K562 (cell line): ENCODE results near the gene SHANK3. TPM values are rescaled to one million over a fixed set of nuclear protein-coding genes. Genes with fewer than 3 reads are reported as not detected.

Experiments
- ATAC-seq: fragments of 200-7000 bp; cut with Tn5 transposase; 3 replicates; pipeline ENCODE4 v1.9.1; 2020; ENCODE audit warnings: moderate library complexity
- BruUV-seq: library from RNA; stranded (reverse); fragments of 400-500 nt; replicated peaks from 2 replicates; lab custom pipeline; 2021; lab: Mats Ljungman, UMichigan
- CTCF ChIA-PET: fragments of 300-600 bp; formaldehyde crosslinking; extraction: SDS; loops from one replicate; lab custom pipeline; 2021; ENCODE audit warnings: low intra/inter-chr PET ratio; lab: Yijun Ruan, JAX
- POLR2A ChIA-PET: fragments of 300-600, 350-650 bp; sonication (Branson Sonifier 250); formaldehyde crosslinking; extraction: SDS; loops from one replicate; lab custom pipeline; 2021; ENCODE audit warnings: antibody characterized with exemption, inconsistent platforms; lab: Yijun Ruan, JAX
- DNase-seq, 4 experiments: peaks; one replicate each; pipeline versions ENCODE4 v3.0.0 to v3.0.0-alpha.2; 2011 to 2018; ENCODE audit warnings: low spot score in 3 of 4, mixed read lengths in 3 of 4; ENCODE audit errors: extremely low read depth in 1 of 4
- FAIRE-seq: peaks from 2 replicates; lab custom pipeline; 2011; peaks lifted over from hg19 to GRCh38; lab: Jason Lieb, UNC
- H2AFZ ChIP-seq: 2 replicates; pipeline ENCODE4 v1.6.0; 2011; ENCODE audit warnings: low read depth, low read length, control low read depth, inconsistent platforms
- H3K27ac ChIP-seq: fragments of 200-600 bp; 3 replicates; pipeline ENCODE4 v1.8.0; 2011; ENCODE audit warnings: low read depth, mild to moderate bottlenecking, control low read depth, inconsistent platforms, low read length, moderate library complexity, mixed read lengths; ENCODE audit errors: extremely low read depth
- H3K27me3 ChIP-seq, 2 experiments: fragments of 300-600 bp in 1 of 2; 2 replicates in 1 of 2; 3 replicates in 1 of 2; pipeline versions ENCODE4 v1.6.0 to v1.8.0; 2011; ENCODE audit warnings: inconsistent platforms in 2 of 2, low read length in 2 of 2, mild to moderate bottlenecking in 1 of 2, mixed read lengths in 1 of 2, moderate library complexity in 1 of 2; ENCODE audit not compliant: control insufficient read depth in 2 of 2, insufficient read depth in 2 of 2
- H3K36me3 ChIP-seq: fragments of 300-600 bp; 3 replicates; pipeline ENCODE4 v1.8.0; 2011; ENCODE audit warnings: mild to moderate bottlenecking, low read length, inconsistent platforms; ENCODE audit not compliant: control insufficient read depth, insufficient read depth
- H3K4me1 ChIP-seq, 2 experiments: fragments of 200-600 bp in 1 of 2; replicated peaks in 1 of 2; 2 replicates in 1 of 2; 3 replicates in 1 of 2; pipeline versions ENCODE4 v1.5.1 to v1.8.0; 2011; ENCODE audit warnings: inconsistent platforms in 2 of 2, low read length in 2 of 2, mild to moderate bottlenecking in 1 of 2, mixed read lengths in 1 of 2, moderate library complexity in 1 of 2; ENCODE audit not compliant: control insufficient read depth in 2 of 2, insufficient read depth in 2 of 2
- H3K4me2 ChIP-seq: 2 replicates; pipeline ENCODE4 v1.6.1; 2011; ENCODE audit warnings: low read length, control low read depth, inconsistent platforms, mixed read lengths; ENCODE audit not compliant: insufficient read depth
- H3K4me3 ChIP-seq: fragments of 200-600 bp; sonication (generic), shearing (Covaris generic); 2 replicates; pipeline ENCODE4 v1.5.1; 2016; ENCODE audit warnings: control low read depth, inconsistent platforms
- H3K79me2 ChIP-seq: fragments of 200-600 bp; 3 replicates; pipeline ENCODE4 v1.8.0; 2011; ENCODE audit warnings: low read length, inconsistent platforms; ENCODE audit not compliant: control insufficient read depth, insufficient read depth
- H3K9ac ChIP-seq, 2 experiments: 2 replicates each; pipeline versions ENCODE4 v1.6.0 to v1.6.1; 2011; ENCODE audit warnings: low read depth in 2 of 2, low read length in 2 of 2, control low read depth in 1 of 2, inconsistent platforms in 1 of 2, mild to moderate bottlenecking in 1 of 2, mixed read lengths in 1 of 2; ENCODE audit not compliant: insufficient read depth in 1 of 2
- H3K9me1 ChIP-seq: one replicate; pipeline ENCODE4 v1.6.0; 2011; ENCODE audit warnings: inconsistent platforms, mild to moderate bottlenecking, low read length, moderate library complexity; ENCODE audit not compliant: control insufficient read depth, insufficient read depth
- H3K9me3 ChIP-seq: replicated peaks from 2 replicates; pipeline ENCODE4 v1.5.1; 2011; ENCODE audit warnings: low read depth, low read length, inconsistent platforms; ENCODE audit not compliant: control insufficient read depth, insufficient read depth
- H4K20me1 ChIP-seq: replicated peaks from 2 replicates; pipeline ENCODE4 v1.6.1; 2011; ENCODE audit warnings: low read length, inconsistent platforms, mixed read lengths; ENCODE audit not compliant: control insufficient read depth, insufficient read depth
- GABPB1 ChIP-seq: sonication (generic); formaldehyde crosslinking; IDR thresholded peaks from 2 replicates; pipeline ENCODE4 v1.8.0; 2022; ENCODE audit warnings: mild to moderate bottlenecking, missing genetic modification reagents
- ILF3 ChIP-seq: fragments of 450-650 bp; IDR thresholded peaks from 2 replicates; pipeline ENCODE4 v1.6.1; 2018; ENCODE audit warnings: antibody characterized with exemption, mild to moderate bottlenecking, moderate library complexity, borderline replicate concordance
- MAFF ChIP-seq: IDR thresholded peaks from 2 replicates; pipeline ENCODE4 v1.6.1; 2012; ENCODE audit warnings: low read length, improper control_type of control experiment
- PPARD ChIP-seq: fragments of 250-450 bp; sonication (Bioruptor Pico); IDR thresholded peaks from 2 replicates; pipeline ENCODE4 v1.8.0; 2022; ENCODE audit warnings: inconsistent platforms, mild to moderate bottlenecking, moderate library complexity
- SAFB2 ChIP-seq: fragments of 200-400 bp; formaldehyde crosslinking; IDR thresholded peaks from 2 replicates; pipeline ENCODE4 v1.6.1; 2018; ENCODE audit warnings: borderline replicate concordance, low read length, low read depth, moderate library complexity; ENCODE audit not compliant: severe bottlenecking
- SREBF1 ChIP-seq: fragments of 150-350 bp; IDR thresholded peaks from 2 replicates; pipeline ENCODE4 v1.6.1; 2014; ENCODE audit warnings: antibody characterized with exemption, low read depth, low read length, borderline replicate concordance
- TAF15 ChIP-seq: fragments of 200-400 bp; formaldehyde crosslinking; IDR thresholded peaks from 2 replicates; pipeline ENCODE4 v1.6.1; 2017; ENCODE audit warnings: mild to moderate bottlenecking, low read depth, low read length, moderate library complexity
- TFAM ChIP-seq: fragments of 250-450 bp; sonication (Bioruptor Pico); conservative IDR thresholded peaks from 2 replicates; pipeline ENCODE4 v1.5.0; 2021; ENCODE audit warnings: mild to moderate bottlenecking, moderate library complexity
- ZNF41 ChIP-seq: fragments of 250-450 bp; sonication (Bioruptor Pico); conservative IDR thresholded peaks from 2 replicates; pipeline ENCODE4 v1.4.0; 2020; ENCODE audit warnings: mild to moderate bottlenecking
- WGBS: fragments of 100-300 bp; shearing (Covaris generic); methylation state at CpG from one replicate; pipeline ENCODE4 v1.1.6; 2016; ENCODE audit warnings: low coverage, mixed read lengths; ENCODE audit not compliant: insufficient coverage; ENCODE audit errors: missing lambda C conversion rate; 5-methylcytosine and 5-hydroxymethylcytosine counted together
- in situ Hi-C: fragments of 300-500 bp; cut with MboI; formaldehyde crosslinking; loops from 4 replicates; pipeline ENCODE4 v1.15.0; 2018; ENCODE audit warnings: inconsistent platforms, mixed read lengths
- intact Hi-C: fragments of 100-400 bp; cut with micrococcal nuclease; formaldehyde crosslinking; loops from 2 replicates; pipeline ENCODE4 v1.14.2; 2022
- polyA plus RNA-seq, 8 experiments: library from polyadenylated mRNA; depleted of rRNA in 4 of 8; stranded (reverse) in 5 of 8; unstranded in 3 of 8; fragments of >200 nt; fragmentation: Nextera tagmentation in 2 of 8; fragmentation: Illumina TruSeq in 1 of 8; extraction: Ambion mirVana in 2 of 8; extraction: Trizol in 1 of 8; gene quantifications; 2 replicates each; pipeline versions ENCODE4 v1.2.1 to v1.2.3, GENCODE V29; 2011 to 2014; ENCODE audit warnings: inconsistent platforms in 1 of 8, missing spikeins in 1 of 8
- total RNA-seq, 7 experiments: library from RNA; depleted of rRNA in 6 of 7; stranded (reverse); fragments of >200 nt in 6 of 7; fragmentation: Illumina TruSeq in 2 of 7; extraction: Trizol in 2 of 7; gene quantifications; 2 replicates each; pipeline versions ENCODE4 v1.2.1 to v1.2.3, GENCODE V29; 2011 to 2021; ENCODE audit warnings: low replicate concordance in 1 of 7
- TF ChIP-seq, protein P1 (sequence below): fragments of 450-650 bp; IDR thresholded peaks from 2 replicates; pipeline ENCODE4 v1.6.1; 2017; ENCODE audit warnings: mild to moderate bottlenecking, moderate library complexity
- TF ChIP-seq, protein P2 (sequence below): IDR thresholded peaks from 2 replicates; pipeline ENCODE4 v1.6.1; 2011; ENCODE audit not compliant: insufficient read length; ENCODE audit errors: extremely low read depth
- TF ChIP-seq, protein P3 (sequence below): sonication (generic); formaldehyde crosslinking; IDR thresholded peaks from 2 replicates; pipeline ENCODE4 v1.8.0; 2022; ENCODE audit warnings: mild to moderate bottlenecking, missing genetic modification reagents
- TF ChIP-seq, protein P4 (sequence below): sonication (generic); formaldehyde crosslinking; IDR thresholded peaks from 2 replicates; pipeline ENCODE4 v1.8.0; 2022; ENCODE audit warnings: mild to moderate bottlenecking, missing genetic modification reagents

Gene SHANK3
- total and polyA plus RNA-seq, 9 of the 15 experiments (the other 6 are each of a cell fraction or from before 2014, with no cell fraction given), result 0.01 to 0.07 (median 0.03) TPM; not detected in 6

DNA sequence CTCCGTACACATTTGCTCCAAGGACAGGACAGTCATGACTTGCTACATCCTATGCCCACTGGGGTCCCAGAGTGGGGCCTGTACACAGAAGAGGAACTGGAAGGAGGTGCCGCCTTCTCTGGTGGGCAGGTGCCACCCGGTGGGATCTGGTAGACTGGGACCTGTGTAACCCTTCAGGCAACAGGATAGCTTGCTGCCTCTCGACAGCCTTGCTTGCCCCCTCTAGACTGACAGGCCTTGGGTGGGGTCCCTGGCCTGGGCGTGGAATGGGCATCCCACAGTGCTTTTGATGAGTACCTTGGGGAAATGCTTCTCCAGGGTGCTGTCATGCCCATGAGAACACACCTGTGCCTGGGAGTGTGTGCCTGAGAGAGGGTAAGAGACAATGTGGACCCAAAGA, 15.8 kb downstream of the SHANK3 start:
- ChIA-PET POLR2A (no interaction called here), CTCF (interaction anchor here (1.1 kb wide), 1 partner anchor 112 kb away, joined by 6 read pairs; no protein-coding TSS in a partner anchor)
- in situ Hi-C loops, result no loop called here
- FAIRE-seq (no peak), DNase-seq (no peak), ATAC-seq (no peak)
- H3K9me3 ChIP-seq, result no peaks in the 10 kb centered on the region; the same call in 1 of the 2 replicates
- no peaks in the 10 kb centered on the region for H4K20me1 ChIP-seq
- no peak overlapping the region for H3K27ac ChIP-seq
- H3K9ac ChIP-seq, result no peak overlapping the region
- 2% methylated on average over 5 of the region's 5 CpGs for WGBS
- H3K36me3 ChIP-seq, result no peaks in the 10 kb centered on the region
- BruUV-seq, result no TSS peak
- H3K79me2 ChIP-seq, result no peaks in the 10 kb centered on the region
- H3K4me3 ChIP-seq, result no peak overlapping the region
- no peak overlapping the region for H2AFZ ChIP-seq
- no peaks in the 10 kb centered on the region; a peak in 1 of 5 replicates for H3K4me1 ChIP-seq
- no peak overlapping the region for H3K4me2 ChIP-seq
- TF ChIP-seq SAFB2, result no peak
- no peak for TF ChIP-seq TAF15
- no peak for TF ChIP-seq SREBF1
- TF ChIP-seq MAFF, result no peak
- no peak for TF ChIP-seq ZNF41 (CRISPR knock-in tag)
- TF ChIP-seq, protein P1, sequence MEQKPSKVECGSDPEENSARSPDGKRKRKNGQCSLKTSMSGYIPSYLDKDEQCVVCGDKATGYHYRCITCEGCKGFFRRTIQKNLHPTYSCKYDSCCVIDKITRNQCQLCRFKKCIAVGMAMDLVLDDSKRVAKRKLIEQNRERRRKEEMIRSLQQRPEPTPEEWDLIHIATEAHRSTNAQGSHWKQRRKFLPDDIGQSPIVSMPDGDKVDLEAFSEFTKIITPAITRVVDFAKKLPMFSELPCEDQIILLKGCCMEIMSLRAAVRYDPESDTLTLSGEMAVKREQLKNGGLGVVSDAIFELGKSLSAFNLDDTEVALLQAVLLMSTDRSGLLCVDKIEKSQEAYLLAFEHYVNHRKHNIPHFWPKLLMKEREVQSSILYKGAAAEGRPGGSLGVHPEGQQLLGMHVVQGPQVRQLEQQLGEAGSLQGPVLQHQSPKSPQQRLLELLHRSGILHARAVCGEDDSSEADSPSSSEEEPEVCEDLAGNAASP, result no peak
- TF ChIP-seq, protein P2, sequence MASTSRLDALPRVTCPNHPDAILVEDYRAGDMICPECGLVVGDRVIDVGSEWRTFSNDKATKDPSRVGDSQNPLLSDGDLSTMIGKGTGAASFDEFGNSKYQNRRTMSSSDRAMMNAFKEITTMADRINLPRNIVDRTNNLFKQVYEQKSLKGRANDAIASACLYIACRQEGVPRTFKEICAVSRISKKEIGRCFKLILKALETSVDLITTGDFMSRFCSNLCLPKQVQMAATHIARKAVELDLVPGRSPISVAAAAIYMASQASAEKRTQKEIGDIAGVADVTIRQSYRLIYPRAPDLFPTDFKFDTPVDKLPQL, result no peak
- TF ChIP-seq, protein P3, sequence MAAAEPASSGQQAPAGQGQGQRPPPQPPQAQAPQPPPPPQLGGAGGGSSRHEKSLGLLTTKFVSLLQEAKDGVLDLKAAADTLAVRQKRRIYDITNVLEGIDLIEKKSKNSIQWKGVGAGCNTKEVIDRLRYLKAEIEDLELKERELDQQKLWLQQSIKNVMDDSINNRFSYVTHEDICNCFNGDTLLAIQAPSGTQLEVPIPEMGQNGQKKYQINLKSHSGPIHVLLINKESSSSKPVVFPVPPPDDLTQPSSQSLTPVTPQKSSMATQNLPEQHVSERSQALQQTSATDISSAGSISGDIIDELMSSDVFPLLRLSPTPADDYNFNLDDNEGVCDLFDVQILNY (CRISPR knock-in tag), result no peak
- no peak for TF ChIP-seq ILF3
- TF ChIP-seq PPARD (CRISPR knock-in tag), result no peak
- TF ChIP-seq TFAM, result no peak
- no peak for TF ChIP-seq GABPB1 (CRISPR knock-in tag)
- TF ChIP-seq, protein P4, sequence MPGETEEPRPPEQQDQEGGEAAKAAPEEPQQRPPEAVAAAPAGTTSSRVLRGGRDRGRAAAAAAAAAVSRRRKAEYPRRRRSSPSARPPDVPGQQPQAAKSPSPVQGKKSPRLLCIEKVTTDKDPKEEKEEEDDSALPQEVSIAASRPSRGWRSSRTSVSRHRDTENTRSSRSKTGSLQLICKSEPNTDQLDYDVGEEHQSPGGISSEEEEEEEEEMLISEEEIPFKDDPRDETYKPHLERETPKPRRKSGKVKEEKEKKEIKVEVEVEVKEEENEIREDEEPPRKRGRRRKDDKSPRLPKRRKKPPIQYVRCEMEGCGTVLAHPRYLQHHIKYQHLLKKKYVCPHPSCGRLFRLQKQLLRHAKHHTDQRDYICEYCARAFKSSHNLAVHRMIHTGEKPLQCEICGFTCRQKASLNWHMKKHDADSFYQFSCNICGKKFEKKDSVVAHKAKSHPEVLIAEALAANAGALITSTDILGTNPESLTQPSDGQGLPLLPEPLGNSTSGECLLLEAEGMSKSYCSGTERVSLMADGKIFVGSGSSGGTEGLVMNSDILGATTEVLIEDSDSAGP (CRISPR knock-in tag), result no peak
- H3K27me3 ChIP-seq, result peaks cover 3 to 27% of the 10 kb centered on the region in 2 experiments; a peak in 4 of 5 replicates
- no peaks in the 10 kb centered on the region for H3K9me1 ChIP-seq
- intact Hi-C loops, result no loop called here
